ENCODE results near the gene KLHL6. TPM values are rescaled to one million over a fixed set of nuclear protein-coding genes. Genes with fewer than 3 reads are reported as not detected.

The KLHL6 gene
- total RNA-seq, 1 experiment from 2014 or later: 0.11 TPM

- ATAC-seq (no peak), DNase-seq (ENCODE audit: low spot score) (no peak)
- Mint-ChIP-seq H3K36me3 (peaks cover 16% of the 10 kb centered on the region), H3K27ac (no peak overlapping the region), H3K9me3 (peaks cover 4% of the 10 kb centered on the region), H3K27me3 (ENCODE audit: low read depth) (no peaks in the 10 kb centered on the region), H3K4me3 (0 out of 2 replicates have a peak overlapping the region, but pooled peaks have one; percentile 3), H3K4me1 (peaks cover 17% of the 10 kb centered on the region)
- POLR2A ChIA-PET: no interaction called here
- TF ChIP-seq NFATC4 (CRISPR knock-in tag; IDR thresholded peaks at IDR 0.05) (no peak), AR (CRISPR knock-in tag; IDR thresholded peaks at IDR 0.05) (no peak), NFE2L1 (CRISPR knock-in tag; IDR thresholded peaks at IDR 0.05) (no peak), USF2 (CRISPR knock-in tag; IDR thresholded peaks at IDR 0.05) (no peak), PRDM15 (CRISPR knock-in tag; IDR thresholded peaks at IDR 0.05) (no peak), ZBTB43 (CRISPR knock-in tag; IDR thresholded peaks at IDR 0.05) (no peak), ARID4B (CRISPR knock-in tag; IDR thresholded peaks at IDR 0.05; ENCODE audit: borderline replicate concordance) (no peak), ZNF281 (CRISPR knock-in tag; IDR thresholded peaks at IDR 0.05) (no peak), SMAD3 (CRISPR knock-in tag; IDR thresholded peaks at IDR 0.05; ENCODE audit: borderline replicate concordance) (no peak), ZNF317 (CRISPR knock-in tag; IDR thresholded peaks at IDR 0.05; ENCODE audit: borderline replicate concordance, low read depth) (no peak), TCF7 (CRISPR knock-in tag; IDR thresholded peaks at IDR 0.05; ENCODE audit: low read depth) (no peak), ZMAT4 (CRISPR knock-in tag; IDR thresholded peaks at IDR 0.05) (no peak), ZNF423 (CRISPR knock-in tag; IDR thresholded peaks at IDR 0.05) (no peak), NR1H2 (CRISPR knock-in tag; IDR thresholded peaks at IDR 0.05) (no peak), HMGXB4 (CRISPR knock-in tag; IDR thresholded peaks at IDR 0.05) (no peak), RELA (CRISPR knock-in tag; IDR thresholded peaks at IDR 0.05; ENCODE audit: borderline replicate concordance) (no peak), ELF4 (CRISPR knock-in tag; IDR thresholded peaks at IDR 0.05; ENCODE audit: low read depth) (no peak)
- CTCF ChIA-PET: interaction anchor here (1.1 to 2.0 kb wide), 2 partner anchors 22 to 30 kb away, joined by 4 to 5 read pairs; no protein-coding TSS in a partner anchor
Measured at GRCh38 chr3:183449391-183449790, 106.1 kb downstream of the KLHL6 start.
